AG09319 (cell line): ENCODE data around the gene URB2.
"Not testable (repeated sequence)": the region's sequence is repeated elsewhere in the genome, so short reads cannot be mapped to it uniquely, and the experiment has no call there.

Source experiments
- DNase-seq: peaks from one replicate; pipeline ENCODE4 v3.0.0-alpha.2; 2010; ENCODE audit warnings: low read depth; ENCODE audit errors: extremely low read depth
- TF ChIP-seq, protein P1 (sequence below): IDR thresholded peaks from 2 replicates; pipeline ENCODE4 v1.5.1; 2011; ENCODE audit warnings: low read depth, mild to moderate bottlenecking, inconsistent platforms, low read length, moderate library complexity

URB2 gene

DNA sequence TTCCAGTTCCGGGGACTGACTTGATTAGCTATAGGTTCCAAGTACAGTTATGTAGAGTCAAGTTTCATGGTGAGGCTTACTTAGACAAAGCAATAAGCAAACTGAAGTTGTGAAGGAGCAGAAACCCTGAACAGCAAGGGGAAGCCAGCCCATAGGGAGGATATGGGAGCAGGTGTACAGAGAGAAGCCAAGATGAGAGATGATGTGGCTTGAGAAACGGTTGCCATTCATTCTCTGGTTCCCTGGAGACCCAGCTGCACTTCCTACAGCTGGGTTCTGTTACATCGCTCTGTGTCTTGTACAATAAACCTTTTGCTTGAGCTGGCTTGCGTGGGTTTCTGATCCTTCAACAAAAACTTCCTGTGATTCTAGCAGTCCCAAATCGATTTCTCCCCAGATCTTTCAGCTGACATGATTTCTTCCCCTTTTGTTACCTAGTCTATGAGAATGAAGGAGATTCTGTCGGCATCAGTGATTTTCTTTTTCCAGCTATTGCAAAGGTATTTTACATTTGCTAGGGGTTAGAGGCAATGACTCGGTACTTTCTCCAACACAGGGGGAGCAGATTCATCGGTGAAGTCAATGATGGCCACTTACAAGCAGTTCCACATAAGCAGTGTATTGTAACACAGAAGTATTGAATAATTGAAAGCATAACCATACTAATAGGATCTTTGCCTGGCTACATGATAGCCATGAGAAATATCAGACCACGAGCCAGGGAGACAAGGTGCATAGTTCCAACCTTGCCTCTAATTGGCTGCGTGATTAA lies 67.3 kb downstream of the URB2 start:
- no peak for DNase-seq
- TF ChIP-seq, protein P1, sequence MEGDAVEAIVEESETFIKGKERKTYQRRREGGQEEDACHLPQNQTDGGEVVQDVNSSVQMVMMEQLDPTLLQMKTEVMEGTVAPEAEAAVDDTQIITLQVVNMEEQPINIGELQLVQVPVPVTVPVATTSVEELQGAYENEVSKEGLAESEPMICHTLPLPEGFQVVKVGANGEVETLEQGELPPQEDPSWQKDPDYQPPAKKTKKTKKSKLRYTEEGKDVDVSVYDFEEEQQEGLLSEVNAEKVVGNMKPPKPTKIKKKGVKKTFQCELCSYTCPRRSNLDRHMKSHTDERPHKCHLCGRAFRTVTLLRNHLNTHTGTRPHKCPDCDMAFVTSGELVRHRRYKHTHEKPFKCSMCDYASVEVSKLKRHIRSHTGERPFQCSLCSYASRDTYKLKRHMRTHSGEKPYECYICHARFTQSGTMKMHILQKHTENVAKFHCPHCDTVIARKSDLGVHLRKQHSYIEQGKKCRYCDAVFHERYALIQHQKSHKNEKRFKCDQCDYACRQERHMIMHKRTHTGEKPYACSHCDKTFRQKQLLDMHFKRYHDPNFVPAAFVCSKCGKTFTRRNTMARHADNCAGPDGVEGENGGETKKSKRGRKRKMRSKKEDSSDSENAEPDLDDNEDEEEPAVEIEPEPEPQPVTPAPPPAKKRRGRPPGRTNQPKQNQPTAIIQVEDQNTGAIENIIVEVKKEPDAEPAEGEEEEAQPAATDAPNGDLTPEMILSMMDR: no peak

DNA sequence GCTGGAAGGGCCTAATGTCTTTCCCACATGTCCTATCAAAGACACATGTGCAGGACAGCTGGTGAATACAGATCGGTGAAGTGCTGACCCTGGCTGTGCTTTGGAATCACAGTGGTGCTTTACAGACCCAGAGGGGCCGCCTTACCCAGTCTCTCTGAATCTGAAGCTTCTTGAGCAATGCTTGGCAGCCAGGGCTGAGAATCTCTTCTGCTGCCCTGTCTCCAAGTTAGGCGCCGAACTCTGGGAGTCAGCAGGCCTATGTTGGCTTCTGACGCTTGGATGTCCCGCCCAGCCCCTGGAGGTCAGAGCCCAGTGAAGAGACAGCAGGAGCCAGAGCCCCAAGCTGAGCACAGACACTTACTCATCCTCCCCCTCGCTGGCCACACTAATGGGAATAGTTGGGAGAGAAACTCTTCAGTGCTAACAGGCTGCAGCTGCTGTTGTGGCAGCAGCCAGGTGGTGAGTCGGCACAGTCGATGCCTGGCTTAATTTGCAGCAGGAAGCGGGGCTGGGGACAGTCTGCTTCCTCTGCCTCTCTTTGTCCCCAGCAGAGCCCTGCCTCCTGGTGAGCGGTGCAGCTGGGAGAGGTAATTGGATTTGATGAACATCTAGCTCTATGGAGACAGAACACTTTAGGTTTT lies 68.1 kb downstream of the URB2 start:
- TF ChIP-seq, protein P1: no peak
- DNase-seq: no peak

DNA sequence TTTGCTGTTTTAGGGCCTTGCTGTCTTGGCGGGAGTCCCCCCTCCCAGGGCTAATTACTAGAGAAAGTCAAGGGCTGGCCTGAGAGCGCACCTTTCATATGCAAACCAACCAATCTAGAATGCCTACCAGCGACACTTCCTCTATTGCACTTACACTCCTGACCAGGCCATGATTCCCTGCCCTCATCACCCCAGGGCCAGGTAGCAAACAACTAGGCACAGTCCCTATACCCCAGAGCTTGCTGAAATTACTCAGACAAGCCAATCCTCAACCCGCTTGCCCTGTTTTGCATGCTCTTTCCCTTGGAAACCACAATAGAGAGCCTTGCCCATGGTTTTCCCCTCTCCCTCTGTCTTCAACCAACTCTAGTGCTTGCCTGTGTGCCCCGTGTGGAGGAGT lies 70.3 kb downstream of the URB2 start:
- DNase-seq: no peak
- TF ChIP-seq, protein P1: no peak

DNA sequence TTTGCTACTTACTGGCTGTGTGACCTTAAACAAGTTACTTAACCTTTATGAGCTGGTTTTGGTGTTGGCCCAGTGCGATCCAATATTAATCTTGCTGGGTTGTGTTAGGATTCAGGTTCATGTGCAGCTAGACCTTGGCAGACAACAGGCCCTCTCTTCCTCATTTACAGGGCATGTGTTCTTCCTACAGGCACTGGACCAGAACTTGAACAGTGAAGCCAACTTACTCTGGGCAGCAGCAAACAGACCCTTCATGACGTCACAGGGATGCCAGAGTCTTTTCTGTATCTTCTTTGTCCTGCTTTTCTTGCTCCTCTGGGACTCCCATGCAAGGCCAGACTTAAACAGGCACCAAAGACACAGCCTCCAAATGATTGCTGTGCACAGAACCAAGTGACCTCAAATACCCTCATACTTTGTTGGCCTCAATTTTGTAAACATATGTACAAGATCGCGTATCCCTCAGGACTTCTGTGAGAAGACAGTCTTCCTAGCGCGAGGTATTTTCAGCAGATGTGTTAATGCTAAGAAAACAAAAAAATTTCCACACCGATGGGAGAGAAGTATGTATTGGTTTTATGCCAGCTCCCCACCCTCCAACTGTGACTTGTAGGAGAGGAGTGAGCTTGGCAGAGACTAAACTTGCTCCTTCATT lies 73.7 kb downstream of the URB2 start:
- TF ChIP-seq, protein P1: no peak
- no peak for DNase-seq

DNA sequence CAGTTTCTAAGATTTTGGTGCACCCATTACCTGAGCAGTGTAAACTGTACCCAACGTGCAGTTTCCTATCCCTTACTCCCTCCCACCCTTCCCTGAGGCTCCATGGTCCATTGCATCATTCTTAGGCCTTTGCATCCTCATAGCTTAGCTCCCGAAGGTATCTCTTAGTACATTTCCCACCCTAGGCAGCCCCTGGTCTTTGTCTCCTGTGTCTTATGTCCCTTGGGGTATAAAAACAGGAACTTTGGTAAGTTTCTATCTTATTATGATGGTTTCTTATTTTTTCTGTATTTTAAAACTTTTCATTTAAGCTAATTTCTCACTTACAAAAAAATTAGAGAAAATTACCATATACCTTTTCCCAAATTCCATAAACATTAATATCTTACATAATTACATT lies 78.1 kb downstream of the URB2 start:
- no peak for DNase-seq

DNA sequence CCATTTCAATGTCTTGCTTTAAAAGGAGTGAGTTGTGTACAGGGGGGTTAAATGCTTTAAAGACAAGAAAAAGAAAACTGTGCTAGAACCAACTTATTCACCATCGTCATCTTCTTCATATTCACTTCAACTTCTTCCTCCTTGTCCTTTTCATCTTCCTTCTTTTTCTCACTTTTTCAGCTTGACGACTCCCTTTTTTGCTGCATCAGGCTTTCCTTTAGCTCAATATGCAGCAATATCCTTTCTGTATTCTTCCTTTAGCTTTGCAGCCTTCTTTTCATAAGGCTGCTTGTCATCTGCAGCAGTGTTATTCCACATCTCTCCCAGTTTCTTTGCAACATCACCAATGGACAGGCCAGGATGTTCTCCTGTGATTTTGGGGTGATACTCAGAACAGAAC lies 79.1 kb downstream of the URB2 start:
- not testable (repeated sequence) for DNase-seq

More for the DNA sequence above, 78.1 kb downstream of the URB2 start:
- TF ChIP-seq, protein P1: no peak

DNA sequence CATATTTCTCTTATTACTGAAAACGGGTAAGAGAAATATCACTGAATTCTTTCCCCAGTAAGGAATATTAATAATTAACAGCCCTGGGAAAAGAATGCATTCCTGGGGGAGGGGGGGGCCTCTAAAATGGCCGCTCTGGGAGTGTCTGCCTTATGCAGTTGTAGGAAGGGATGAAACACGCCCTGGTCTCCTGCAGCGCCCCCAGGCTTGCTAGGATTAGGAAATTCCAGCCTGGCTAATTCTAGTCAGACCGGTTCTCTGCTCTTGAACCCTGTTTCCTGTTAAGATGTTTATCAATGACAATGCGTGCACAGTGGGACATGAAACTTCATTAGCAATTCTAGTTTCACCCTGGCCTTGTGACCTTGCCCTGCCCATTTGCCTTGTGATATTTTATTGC lies 81.1 kb downstream of the URB2 start:
- not testable (repeated sequence) for DNase-seq

DNA sequence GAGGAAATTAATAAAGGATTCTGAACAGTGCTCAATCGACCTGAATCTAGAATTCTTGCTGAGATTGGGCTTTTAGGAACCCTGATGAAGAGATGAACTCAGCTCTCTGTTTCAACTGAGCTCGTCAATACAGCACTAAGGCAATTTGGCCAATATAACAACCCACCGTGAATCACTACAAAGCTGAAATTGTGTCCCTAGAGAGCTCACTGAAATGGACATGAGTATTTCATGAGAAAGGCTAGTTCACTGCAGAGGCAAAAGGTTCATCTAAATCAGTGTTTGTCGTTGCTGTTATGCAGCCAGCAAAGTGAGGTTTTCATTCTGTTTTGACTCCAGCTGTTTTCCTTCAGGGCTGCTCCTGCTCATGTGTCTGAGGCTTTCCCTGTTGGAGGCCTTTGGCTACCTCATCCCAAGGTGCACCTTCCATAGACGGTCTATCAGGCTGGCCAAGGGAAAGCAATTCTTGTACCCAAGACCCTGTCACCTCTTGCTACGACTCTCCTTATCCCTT lies 83.5 kb downstream of the URB2 start:
- no peak for DNase-seq
- TF ChIP-seq, protein P1: no peak
